HG03103 (cell line): ENCODE measurements around the gene FBXO31.
"Not testable (repeated sequence)": the region's sequence is repeated elsewhere in the genome, so short reads cannot be mapped to it uniquely, and the experiment has no call there.

Source experiments
- ATAC-seq: cut with Tn5 transposase; IDR thresholded peaks from one replicate; pipeline ENCODE4 v1.9.1; 2021; ENCODE audit warnings: low read depth; ENCODE audit not compliant: unreplicated experiment

The FBXO31 gene

DNA sequence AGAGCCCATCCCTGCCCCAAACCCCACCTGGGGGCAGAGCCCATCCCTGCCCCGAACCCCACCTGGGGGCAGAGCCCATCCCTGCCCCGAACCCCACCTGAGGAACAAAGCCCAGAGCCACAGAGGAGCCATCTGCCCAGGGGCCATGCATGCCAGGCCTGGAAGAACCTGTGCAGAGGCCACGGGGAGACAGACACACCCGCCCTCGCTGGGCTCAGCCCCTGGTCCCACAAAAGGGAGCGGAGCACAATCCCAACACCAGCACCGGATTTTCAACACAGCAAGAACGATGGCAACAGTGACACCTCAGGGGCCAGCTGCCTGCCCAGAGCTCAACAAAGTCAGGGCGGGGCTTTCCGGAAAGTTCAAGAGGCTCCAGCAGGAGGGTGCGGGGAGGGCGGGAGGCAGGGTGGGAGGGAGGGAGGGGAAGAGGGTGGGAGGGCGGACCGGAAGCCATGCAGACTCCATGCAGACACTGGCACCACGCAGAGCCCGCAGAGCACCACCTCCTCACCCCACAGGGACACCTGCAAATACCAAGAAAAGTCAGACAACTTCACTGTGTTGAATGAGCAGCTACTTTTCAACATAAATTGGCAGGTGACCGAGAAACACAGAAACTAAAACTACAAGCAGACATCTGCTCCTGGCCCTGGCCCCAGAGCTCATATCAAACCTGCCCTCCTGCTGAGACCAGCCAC is 38.5 kb downstream of the FBXO31 start:
- ATAC-seq: no peak

DNA sequence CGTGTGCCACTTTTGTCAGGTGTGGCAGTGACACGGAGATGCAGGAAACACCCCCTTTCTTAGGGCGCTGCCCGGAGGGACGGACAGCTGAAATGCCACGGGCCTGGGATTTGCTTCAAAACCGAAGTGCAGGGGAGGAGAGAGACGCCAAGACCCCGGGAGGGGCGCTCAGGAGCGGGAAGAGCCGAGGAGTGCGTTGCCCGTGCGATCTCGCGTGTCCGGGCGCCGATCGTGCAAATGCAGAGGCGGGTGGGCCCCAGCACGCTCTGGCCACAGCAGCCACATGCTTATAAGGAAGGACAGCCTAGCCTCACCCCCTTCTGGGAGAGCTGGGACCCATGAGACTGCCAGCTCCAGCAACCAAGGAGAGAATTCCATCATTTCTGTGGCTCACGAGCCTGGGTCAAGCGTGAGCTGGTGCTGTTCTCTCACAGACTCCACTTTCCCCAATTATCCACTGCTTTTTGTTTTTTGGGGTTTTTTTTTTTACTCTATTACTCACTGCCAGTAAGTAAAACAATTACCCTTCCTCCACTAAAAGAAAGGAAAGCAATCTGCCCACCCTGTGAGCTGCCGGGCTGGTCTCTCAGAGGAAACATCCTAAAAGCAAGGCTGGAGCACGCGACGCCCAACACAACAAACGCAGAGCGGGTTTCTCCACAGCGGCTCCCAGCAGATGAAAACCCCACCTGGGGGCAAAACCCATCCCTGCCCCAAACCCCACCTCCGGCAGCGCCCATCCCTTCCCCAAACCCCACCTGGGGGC is 39.2 kb downstream of the FBXO31 start:
- ATAC-seq: no peak

GRCh38 chr16:87343753-87344050 is 39.9 kb downstream of the FBXO31 start:
- no peak for ATAC-seq

DNA sequence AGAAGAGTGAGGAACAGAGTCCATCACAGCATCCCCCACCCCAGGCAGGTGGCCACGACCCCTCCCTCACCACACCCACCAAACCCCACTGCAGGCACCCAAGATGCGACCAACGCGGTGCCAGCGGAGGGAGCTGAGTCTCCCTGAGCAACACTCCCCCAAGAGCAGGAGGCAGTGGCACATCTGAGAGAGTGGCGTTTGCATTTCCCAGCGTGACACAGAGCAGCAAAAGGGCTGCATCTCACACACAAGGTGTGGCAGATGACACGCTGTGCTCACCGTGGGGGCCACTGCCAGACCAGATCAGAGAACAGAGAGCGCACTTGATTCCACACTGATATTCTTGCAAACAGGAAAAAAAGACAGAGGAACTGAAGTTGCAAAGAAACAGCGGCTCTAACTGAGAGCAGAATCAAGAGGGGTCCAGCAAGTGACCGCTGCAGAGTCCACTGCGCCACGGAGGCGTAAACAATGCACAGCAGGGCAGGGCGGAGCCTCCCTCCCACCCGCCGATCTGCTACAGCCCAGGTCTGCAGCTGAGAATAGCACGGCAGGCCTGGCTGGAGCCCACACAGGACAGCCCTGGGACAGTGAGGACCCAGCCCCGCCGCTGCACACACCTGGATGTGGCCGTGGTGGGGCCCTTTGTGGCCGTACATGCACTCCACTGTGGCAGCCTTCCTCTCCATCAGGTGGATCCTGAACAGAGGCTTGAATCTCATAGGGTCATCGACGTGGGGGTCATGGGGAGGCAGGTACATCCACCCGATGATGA is 40.4 kb downstream of the FBXO31 start:
- ATAC-seq: no peak

GRCh38 chr16:87342504-87342903 is 41.1 kb downstream of the FBXO31 start:
- no peak for ATAC-seq

DNA sequence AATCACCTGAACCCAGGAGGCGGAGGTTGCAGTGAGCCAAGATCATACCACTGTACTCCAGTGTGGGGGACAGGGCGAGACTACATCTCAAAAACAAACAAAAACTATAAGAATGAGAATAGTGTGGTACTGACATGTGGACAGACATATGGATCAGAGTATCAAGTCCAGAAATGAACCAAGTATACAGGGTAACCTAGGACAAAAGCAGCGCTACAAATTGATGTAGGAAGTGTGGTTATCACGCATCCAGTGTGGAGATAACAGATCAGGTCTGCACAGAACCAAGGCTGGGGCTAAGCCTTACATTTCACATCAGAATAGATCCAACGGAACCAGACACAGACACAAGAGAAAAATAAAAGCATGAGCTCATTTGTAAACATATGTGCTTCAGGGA is 43.4 kb downstream of the FBXO31 start:
- no peak for ATAC-seq

DNA sequence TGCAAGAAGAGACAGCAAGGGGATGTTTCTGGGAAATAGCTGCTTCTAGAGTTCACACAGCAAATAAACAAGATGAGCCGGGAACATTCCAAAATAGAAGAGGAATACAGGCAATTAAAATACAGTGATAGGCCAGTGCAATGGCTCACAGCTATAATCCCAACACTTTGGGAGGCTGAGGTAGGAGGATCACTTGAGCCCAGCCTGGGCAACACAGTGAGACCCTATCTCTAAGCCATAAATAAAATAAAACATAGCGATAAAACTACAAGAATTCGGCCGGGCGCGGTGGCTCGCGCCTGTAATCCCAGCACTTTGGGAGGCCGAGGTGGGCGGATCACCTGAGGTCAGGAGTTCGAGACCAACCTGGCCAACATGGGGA is 43.9 kb downstream of the FBXO31 start:
- ATAC-seq: not testable (repeated sequence)

DNA sequence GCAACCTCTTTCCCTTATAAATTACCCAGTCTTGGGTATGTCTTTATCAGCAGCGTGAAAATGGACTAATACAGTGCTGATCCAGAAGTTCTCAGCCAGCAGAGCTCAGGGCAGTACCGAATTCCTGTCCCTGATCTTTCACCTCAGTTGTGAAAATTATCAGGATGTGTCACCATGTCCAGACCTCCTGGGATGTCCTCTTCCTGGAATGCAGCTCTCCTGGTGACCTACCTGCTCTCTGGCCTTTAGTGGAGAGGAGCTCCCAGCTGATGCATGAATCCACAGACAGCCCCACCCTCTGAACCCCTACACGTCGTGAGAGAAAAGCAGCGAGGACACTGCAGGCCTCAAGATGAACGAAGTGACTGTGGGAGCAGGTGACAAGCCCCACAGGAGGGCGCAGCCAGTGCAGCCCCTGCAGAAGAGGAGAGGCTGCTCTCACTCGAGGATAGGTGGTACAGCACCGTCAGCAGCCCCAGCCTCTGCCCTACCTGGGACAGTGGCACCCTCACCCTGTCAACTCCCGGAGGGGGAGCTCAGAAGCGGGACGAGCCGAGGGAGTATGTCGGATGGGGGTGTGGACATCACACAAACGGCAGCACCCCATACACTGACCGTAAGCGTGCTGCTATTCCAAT is 44.4 kb downstream of the FBXO31 start:
- no peak for ATAC-seq

- no peak for ATAC-seq
Observed at GRCh38 chr16:87338155-87338765, 45.3 kb downstream of the FBXO31 start.

- no peak for ATAC-seq
Observed at GRCh38 chr16:87337262-87337771, 46.3 kb downstream of the FBXO31 start.

GRCh38 chr16:87336434-87337240 is 46.9 kb downstream of the FBXO31 start:
- no peak for ATAC-seq

- no peak for ATAC-seq
Observed at GRCh38 chr16:87335625-87336433, 47.7 kb downstream of the FBXO31 start.

GRCh38 chr16:87334651-87335624 is 48.6 kb downstream of the FBXO31 start:
- no peak for ATAC-seq

DNA sequence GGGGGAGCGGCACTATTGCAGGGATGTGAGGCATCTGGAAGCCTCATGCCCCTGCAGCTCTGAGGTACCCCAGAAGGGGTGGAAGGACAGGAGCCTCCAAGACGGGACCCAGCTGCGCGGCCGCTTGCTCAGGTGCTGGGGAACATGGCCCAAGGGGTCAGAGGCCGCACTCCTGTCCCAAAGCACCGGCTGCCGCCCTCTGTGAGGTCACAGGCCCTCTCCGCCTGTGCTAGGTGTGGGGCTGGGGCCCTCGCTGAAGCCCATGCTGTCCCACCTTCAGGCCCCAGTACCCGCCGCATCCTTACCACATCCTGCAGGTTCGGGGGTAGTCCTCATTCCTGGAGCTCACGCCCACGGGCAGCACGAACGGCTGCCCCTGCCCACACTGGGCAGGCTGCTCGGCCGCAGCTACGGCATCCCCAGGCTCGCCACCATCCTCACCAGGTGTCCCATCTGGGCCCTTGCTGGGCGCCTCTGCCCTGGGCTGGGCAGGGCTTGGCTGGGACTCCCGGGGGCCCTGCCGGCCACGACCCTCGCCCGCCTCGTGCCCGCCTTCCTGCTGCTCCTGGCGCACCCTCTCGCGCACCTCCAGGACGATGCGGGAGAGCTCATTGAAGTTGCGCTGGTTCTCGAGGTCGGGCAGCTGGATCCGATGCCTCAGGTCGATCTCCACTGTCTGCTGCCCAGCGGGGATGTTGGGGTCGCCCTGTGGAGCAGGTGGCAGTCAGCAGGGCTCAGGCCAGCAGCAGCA is 49.8 kb downstream of the FBXO31 start:
- ATAC-seq: no peak

GRCh38 chr16:87333101-87333500 is 50.5 kb downstream of the FBXO31 start:
- no peak for ATAC-seq

DNA sequence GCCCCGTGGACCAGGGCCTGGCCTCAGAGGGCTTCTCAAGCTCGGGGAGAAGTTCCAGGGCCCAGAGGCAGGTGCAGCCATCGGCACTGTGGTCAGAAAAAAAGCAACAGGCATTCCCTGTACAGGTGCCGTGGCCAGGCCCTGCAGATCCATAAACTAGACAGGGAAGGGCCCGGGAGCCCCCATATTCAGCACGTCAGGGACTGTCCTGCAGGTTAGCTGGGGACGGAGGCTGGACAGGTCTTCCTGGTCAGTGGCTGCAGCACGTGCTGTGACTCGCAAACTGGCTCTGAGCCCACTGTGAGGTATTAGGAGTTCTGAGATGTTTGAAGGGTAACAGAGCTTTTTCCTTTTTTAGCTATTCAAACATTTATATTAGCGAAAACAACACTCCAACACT is 51.4 kb downstream of the FBXO31 start:
- ATAC-seq: no peak

DNA sequence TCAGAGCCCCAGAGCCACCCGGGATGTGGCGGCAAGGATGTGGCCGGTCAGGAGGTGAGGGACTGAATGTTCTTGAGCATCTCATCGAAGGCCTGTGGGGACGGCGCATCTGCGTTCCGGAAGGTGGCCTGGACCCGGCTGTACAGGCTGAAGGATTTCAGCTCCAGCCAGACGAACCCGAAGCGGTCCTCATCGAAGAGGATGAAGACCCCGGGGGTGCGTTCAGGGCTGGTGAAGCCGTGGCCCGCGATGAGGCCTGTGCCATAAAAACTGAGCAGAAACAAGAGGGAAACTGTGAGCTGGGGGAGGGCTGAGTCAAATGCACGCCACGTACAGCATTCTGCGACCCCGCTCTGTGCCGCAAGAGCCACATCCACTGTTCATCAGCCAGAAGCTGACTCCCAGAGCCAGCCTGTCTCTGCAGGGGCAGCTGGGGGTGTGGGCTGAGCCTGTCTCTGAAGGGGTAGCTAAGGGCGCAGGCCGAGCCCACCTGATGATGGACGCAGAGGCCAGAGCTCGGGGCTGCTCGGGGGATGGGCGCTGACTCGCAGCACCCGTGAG is 52.3 kb downstream of the FBXO31 start:
- no peak for ATAC-seq
